Left lung (tissue), 10 donors: ENCODE data around the gene DDC. TPM values are rescaled to one million over a fixed set of nuclear protein-coding genes. Genes with fewer than 3 reads are reported as not detected.

Experiments used
- ATAC-seq: fragments of 200-7000 bp; cut with Tn5 transposase; one replicate; pipeline ENCODE4 v1.9.1; 2020; ENCODE audit warnings: moderate library complexity
- DNase-seq, 4 donors: peaks; one replicate each; pipeline ENCODE4 v3.0.0-alpha.2; 2013 to 2020
- H3K27ac ChIP-seq, 2 donors: fragments of 200-600 bp; sonication (generic) in 1 of 2; one replicate each; pipeline versions ENCODE4 v1.5.0 to v1.8.0; 2020 to 2021
- H3K27me3 ChIP-seq, 2 donors: fragments of 200-600 bp; sonication (generic) in 1 of 2; one replicate each; pipeline versions ENCODE4 v1.5.0 to v1.8.0; 2020 to 2021
- H3K36me3 ChIP-seq, 2 donors: fragments of 200-600 bp; sonication (generic) in 1 of 2; one replicate each; pipeline versions ENCODE4 v1.5.0 to v1.8.0; 2020 to 2021
- H3K4me1 ChIP-seq, 2 donors: fragments of 200-600 bp; one replicate each; pipeline ENCODE4 v1.8.0; 2021
- H3K4me3 ChIP-seq, 2 donors: fragments of 200-600 bp; sonication (generic) in 1 of 2; one replicate each; pipeline versions ENCODE4 v1.5.0 to v1.8.0; 2020 to 2021; ENCODE audit warnings: mild to moderate bottlenecking in 1 of 2
- H3K9me3 ChIP-seq, 2 donors: fragments of 200-600 bp; sonication (generic) in 1 of 2; one replicate each; pipeline versions ENCODE4 v1.5.0 to v1.8.0; 2020 to 2021
- CTCF ChIP-seq, 2 donors: fragments of 200-600 bp; sonication (generic) in 1 of 2; IDR thresholded peaks; one replicate each; pipeline versions ENCODE4 v1.5.0 to v1.8.0; 2021; ENCODE audit warnings: antibody characterized with exemption in 2 of 2
- intact Hi-C, 2 donors: fragments of 100-400 bp; cut with DNase I; formaldehyde crosslinking; loops; one replicate each; pipeline versions ENCODE4 v1.11.2 to v1.14.2; 2022
- polyA plus RNA-seq, 6 donors: library from polyadenylated mRNA; unstranded; fragments of 120-200 nt; gene quantifications; one replicate each; pipeline ENCODE4 v1.2.1, GENCODE V29; 2013; ENCODE audit not compliant: insufficient read length in 6 of 6
- total RNA-seq, 2 donors: library from RNA; stranded (reverse); fragmentation: NEBNext Ultra II Directional; extraction: Animal tissue kit (Norgen Biotek cat#: 25700); gene quantifications; one replicate each; pipeline ENCODE4 v1.2.1, GENCODE V29; 2021
- donor health status: DM: no; HTN: yes; CAD: no.
- donor health status: DM: no; HTN: no; CAD: no.

DDC gene
- total and polyA plus RNA-seq, 8 donors = 0.90 to 17.6 (median 9.2) TPM

- ATAC-seq (no peak), DNase-seq (no peak)
- Histone ChIP-seq H3K27ac (no peak overlapping the region), H3K9me3 (no peaks in the 10 kb centered on the region), H3K36me3 (no peaks in the 10 kb centered on the region), H3K4me3 (no peak overlapping the region), H3K27me3 (no peaks in the 10 kb centered on the region), H3K4me1 (no peaks in the 10 kb centered on the region)
- intact Hi-C loops = no loop called here
- TF ChIP-seq CTCF (IDR thresholded peaks at IDR 0.05) = no peak
Observed at GRCh38 chr7:50513166-50513871, 51.9 kb downstream of the DDC start.

- no peak for TF ChIP-seq CTCF (IDR thresholded peaks at IDR 0.05)
- DNase-seq = no peak
- Histone ChIP-seq H3K4me3 (no peak overlapping the region), H3K36me3 (no peaks in the 10 kb centered on the region), H3K4me1 (no peaks in the 10 kb centered on the region), H3K27ac (no peak overlapping the region), H3K9me3 (no peaks in the 10 kb centered on the region), H3K27me3 (no peaks in the 10 kb centered on the region)
- intact Hi-C loops = no loop called here
- ATAC-seq = no peak
Observed at GRCh38 chr7:50512384-50512783, 52.8 kb downstream of the DDC start.

GRCh38 chr7:50509459-50509858 is 55.7 kb downstream of the DDC start:
- Histone ChIP-seq H3K36me3 (no peaks in the 10 kb centered on the region), H3K9me3 (no peaks in the 10 kb centered on the region), H3K4me1 (no peaks in the 10 kb centered on the region), H3K27me3 (no peaks in the 10 kb centered on the region), H3K4me3 (no peak overlapping the region), H3K27ac (no peak overlapping the region)
- ATAC-seq (no peak), DNase-seq (no peak)
- intact Hi-C loops = no loop called here
- no peak for TF ChIP-seq CTCF (IDR thresholded peaks at IDR 0.05)

- ATAC-seq (no peak), DNase-seq (no peak)
- H3K4me3 ChIP-seq = no peak overlapping the region
- TF ChIP-seq CTCF (IDR thresholded peaks at IDR 0.05) = no peak
- intact Hi-C loops = no loop called here
- no peaks in the 10 kb centered on the region for H3K27me3 ChIP-seq
- no peaks in the 10 kb centered on the region for H3K36me3 ChIP-seq
- no peaks in the 10 kb centered on the region for H3K4me1 ChIP-seq
- no peaks in the 10 kb centered on the region for H3K9me3 ChIP-seq
- no peak overlapping the region for H3K27ac ChIP-seq
Observed at GRCh38 chr7:50508471-50508943, 56.7 kb downstream of the DDC start.

GRCh38 chr7:50507898-50508470 is 57.2 kb downstream of the DDC start:
- no peak overlapping the region for H3K27ac ChIP-seq

More at GRCh38 chr7:50507898-50508470, 57.2 kb downstream of the DDC start:
- Histone ChIP-seq H3K4me3 (no peak overlapping the region), H3K36me3 (no peaks in the 10 kb centered on the region), H3K9me3 (no peaks in the 10 kb centered on the region), H3K4me1 (no peaks in the 10 kb centered on the region), H3K27me3 (no peaks in the 10 kb centered on the region)
- DNase-seq (no peak), ATAC-seq (no peak)
- intact Hi-C loops = no loop called here
- no peak for TF ChIP-seq CTCF (IDR thresholded peaks at IDR 0.05)
